GM12892 (cell line): ENCODE measurements around the gene ARHGAP23.

Experiments
- POLR2A ChIP-seq: IDR thresholded peaks from 2 replicates; pipeline ENCODE4 v1.6.1; 2011; ENCODE audit warnings: low read depth, low read length, control low read depth
- POLR2AphosphoS5 ChIP-seq: IDR thresholded peaks from 2 replicates; pipeline ENCODE4 v1.6.1; 2011; ENCODE audit warnings: low read depth, low read length, control low read depth
- TAF1 ChIP-seq: IDR thresholded peaks from 2 replicates; pipeline ENCODE4 v1.6.1; 2011; ENCODE audit warnings: low read depth, mild to moderate bottlenecking, control low read depth, low read length, borderline replicate concordance

DNA sequence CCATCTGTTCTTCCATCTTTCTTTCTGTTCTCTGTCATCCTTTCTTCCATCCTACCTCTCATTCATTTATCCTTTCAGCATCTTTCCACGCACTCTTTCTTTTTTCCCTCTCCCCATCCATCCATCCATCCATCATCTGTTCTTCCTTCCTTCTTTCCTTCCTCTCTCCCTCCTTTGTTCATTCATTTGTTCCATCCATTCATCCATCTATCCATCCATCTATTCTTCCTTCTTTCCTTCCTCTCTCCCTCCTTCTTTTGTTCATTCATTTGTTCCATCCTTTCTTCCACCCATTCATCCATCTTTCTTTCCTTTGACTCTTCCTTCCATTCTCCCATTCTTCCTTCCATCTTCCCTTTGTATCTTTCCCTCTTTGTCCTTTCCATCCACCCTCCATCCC, 39.2 kb downstream of the ARHGAP23 start:
- no peak for TF ChIP-seq POLR2A
- TF ChIP-seq TAF1, result no peak
- no peak for TF ChIP-seq POLR2AphosphoS5
